Endothelial cell of umbilical vein (primary cell): ENCODE measurements around the gene CCDC3. TPM values are rescaled to one million over a fixed set of nuclear protein-coding genes. Genes with fewer than 3 reads are reported as not detected.

Source experiments
- BruUV-seq: library from RNA; stranded (reverse); fragments of 400-500 nt; replicated peaks from 2 replicates; lab custom pipeline; 2021; lab: Mats Ljungman, UMichigan
- CTCF ChIA-PET: fragments of 300-600, 350-600 bp; sonication (Branson Sonifier 250); formaldehyde crosslinking; loops from one replicate; lab custom pipeline; 2021; ENCODE audit warnings: antibody characterized with exemption, inconsistent platforms; lab: Charles Lee
- POLR2A ChIA-PET: fragments of 300-600, 350-600 bp; sonication (Branson Sonifier 250); formaldehyde crosslinking; loops from one replicate; lab custom pipeline; 2021; ENCODE audit warnings: antibody characterized with exemption, inconsistent platforms; lab: Charles Lee
- DNase-seq: peaks from one replicate; pipeline ENCODE4 v3.0.0-alpha.2; 2011; ENCODE audit warnings: low read depth, low spot score
- FAIRE-seq: peaks from 2 replicates; lab custom pipeline; 2011; peaks lifted over from hg19 to GRCh38; lab: Jason Lieb, UNC
- H2AFZ ChIP-seq: 2 replicates; pipeline ENCODE4 v1.6.0; 2012; ENCODE audit warnings: low read depth, low read length, control low read depth, inconsistent platforms
- H3K27ac ChIP-seq: 2 replicates; pipeline ENCODE4 v1.5.1; 2011; ENCODE audit warnings: low read depth, mild to moderate bottlenecking, control low read depth, low read length, moderate library complexity; ENCODE audit not compliant: insufficient read depth
- H3K27me3 ChIP-seq, 2 experiments: 2 replicates each; pipeline versions ENCODE4 v1.6.0 to v1.6.1; 2011; ENCODE audit warnings: low read length in 2 of 2, mixed read lengths in 1 of 2; ENCODE audit not compliant: control insufficient read depth in 2 of 2, insufficient read depth in 2 of 2
- H3K36me3 ChIP-seq, 2 experiments: 2 replicates in 1 of 2; 3 replicates in 1 of 2; pipeline ENCODE4 v1.5.1; 2011; ENCODE audit warnings: low read length in 2 of 2, mild to moderate bottlenecking in 1 of 2, moderate library complexity in 1 of 2; ENCODE audit not compliant: control insufficient read depth in 2 of 2, insufficient read depth in 2 of 2; ENCODE audit errors: extremely low read depth in 1 of 2
- H3K4me1 ChIP-seq: 3 replicates; pipeline ENCODE4 v1.5.1; 2011; ENCODE audit warnings: mild to moderate bottlenecking, low read length; ENCODE audit not compliant: control insufficient read depth, insufficient read depth; ENCODE audit errors: extremely low read depth
- H3K4me2 ChIP-seq: 2 replicates; pipeline ENCODE4 v1.6.1; 2011; ENCODE audit warnings: low read length, control low read depth, mixed read lengths; ENCODE audit not compliant: insufficient read depth
- H3K4me3 ChIP-seq, 3 experiments: fragments of 200-600 bp in 1 of 3; sonication (generic), shearing (Covaris generic) in 1 of 3; replicated peaks in 1 of 3; 2 replicates each; pipeline ENCODE4 v1.5.1; 2011 to 2016; ENCODE audit warnings: control low read depth in 3 of 3, low read length in 3 of 3, mild to moderate bottlenecking in 2 of 3, inconsistent platforms in 1 of 3, low read depth in 1 of 3, moderate library complexity in 1 of 3; ENCODE audit not compliant: insufficient read depth in 1 of 3
- H3K79me2 ChIP-seq: 2 replicates; pipeline ENCODE4 v1.6.0; 2012; ENCODE audit warnings: low read length, inconsistent platforms; ENCODE audit not compliant: control insufficient read depth, insufficient read depth
- H3K9ac ChIP-seq: replicated peaks from 2 replicates; pipeline ENCODE3; 2011; ENCODE audit warnings: low read length, control low read depth; ENCODE audit not compliant: insufficient read depth; ENCODE audit errors: extremely low read depth
- H3K9me1 ChIP-seq: replicated peaks from 3 replicates; pipeline ENCODE4 v1.6.0; 2011; ENCODE audit warnings: mild to moderate bottlenecking, low read length; ENCODE audit not compliant: control insufficient read depth, insufficient read depth; ENCODE audit errors: extremely low read depth
- H3K9me3 ChIP-seq: replicated peaks from 2 replicates; pipeline ENCODE4 v1.5.1; 2012; ENCODE audit warnings: low read length, inconsistent platforms; ENCODE audit not compliant: control insufficient read depth, insufficient read depth
- H4K20me1 ChIP-seq: replicated peaks from 2 replicates; pipeline ENCODE3; 2011; ENCODE audit warnings: mild to moderate bottlenecking, low read length; ENCODE audit not compliant: control insufficient read depth, insufficient read depth; ENCODE audit errors: extremely low read depth
- EZH2 ChIP-seq: IDR thresholded peaks from 2 replicates; pipeline ENCODE4 v1.6.1; 2012; ENCODE audit warnings: borderline replicate concordance, low read depth, mild to moderate bottlenecking, moderate library complexity, low read length, inconsistent platforms; ENCODE audit not compliant: severe bottlenecking
- FOS ChIP-seq: IDR thresholded peaks from 2 replicates; pipeline ENCODE4 v1.6.1; 2011; ENCODE audit warnings: mild to moderate bottlenecking, low read length, moderate library complexity, borderline replicate concordance; ENCODE audit not compliant: insufficient read depth
- GATA2 ChIP-seq: IDR thresholded peaks from 2 replicates; pipeline ENCODE4 v1.7.0; 2011; ENCODE audit warnings: low read depth, mild to moderate bottlenecking, moderate library complexity, mixed read lengths, low read length; ENCODE audit not compliant: insufficient read length, insufficient read depth
- JUN ChIP-seq: IDR thresholded peaks from 2 replicates; pipeline ENCODE4 v1.6.1; 2011; ENCODE audit warnings: borderline replicate concordance, low read depth; ENCODE audit not compliant: insufficient read length, insufficient read depth
- MYC ChIP-seq: IDR thresholded peaks from one replicate; pipeline ENCODE4 v1.6.1; 2011; ENCODE audit warnings: mild to moderate bottlenecking, low read depth, low read length
- POLR2A ChIP-seq: IDR thresholded peaks from 2 replicates; pipeline ENCODE4 v1.6.1; 2012; ENCODE audit warnings: low read depth, mild to moderate bottlenecking, control low read depth, low read length
- POLR2AphosphoS5 ChIP-seq: IDR thresholded peaks from 2 replicates; pipeline ENCODE4 v1.6.1; 2012; ENCODE audit warnings: low read depth, mild to moderate bottlenecking, control low read depth, low read length, moderate library complexity; ENCODE audit not compliant: insufficient read depth
- dilution Hi-C: fragments of 300-500 bp; cut with MboI; formaldehyde crosslinking; loops from one replicate; pipeline ENCODE4 v1.15.0; 2019; ENCODE audit warnings: low sequenced_read_pairs; ENCODE audit not compliant: extremely low pct_ligation_motif_present
- intact Hi-C: fragments of 100-400 bp; cut with micrococcal nuclease; formaldehyde crosslinking; loops from one replicate; pipeline ENCODE4 v1.10.0; 2022
- polyA plus RNA-seq, 4 experiments: library from polyadenylated mRNA; depleted of rRNA in 3 of 4; stranded (reverse) in 3 of 4; unstranded in 1 of 4; fragments of >200 nt; gene quantifications; 2 replicates each; pipeline versions ENCODE4 v1.2.1 to v1.2.3, GENCODE V29; 2011 to 2012; ENCODE audit warnings: missing spikeins in 1 of 4
- total RNA-seq: library from RNA; stranded (reverse); gene quantifications from 2 replicates; pipeline ENCODE4 v1.2.3, GENCODE V29; 2021
- TF ChIP-seq, protein P1 (sequence below): IDR thresholded peaks from 2 replicates; pipeline ENCODE4 v1.6.1; 2011; ENCODE audit not compliant: insufficient read depth, insufficient read length
- TF ChIP-seq, protein P2 (sequence below), 2 donors: IDR thresholded peaks; 1 replicate in 1 of 2; 2 replicates in 1 of 2; pipeline ENCODE4 v1.5.1; 2011; ENCODE audit warnings: low read length in 2 of 2, mild to moderate bottlenecking in 2 of 2, moderate library complexity in 2 of 2, control low read depth in 1 of 2, inconsistent platforms in 1 of 2, low read depth in 1 of 2; ENCODE audit not compliant: insufficient read depth in 1 of 2; ENCODE audit errors: extremely low read depth in 1 of 2

Gene CCDC3
- total and polyA plus RNA-seq, 2 donors (not counting 3 experiments of a cell fraction or from before 2014, with no cell fraction given), result 0.90 to 1.4 TPM

DNA sequence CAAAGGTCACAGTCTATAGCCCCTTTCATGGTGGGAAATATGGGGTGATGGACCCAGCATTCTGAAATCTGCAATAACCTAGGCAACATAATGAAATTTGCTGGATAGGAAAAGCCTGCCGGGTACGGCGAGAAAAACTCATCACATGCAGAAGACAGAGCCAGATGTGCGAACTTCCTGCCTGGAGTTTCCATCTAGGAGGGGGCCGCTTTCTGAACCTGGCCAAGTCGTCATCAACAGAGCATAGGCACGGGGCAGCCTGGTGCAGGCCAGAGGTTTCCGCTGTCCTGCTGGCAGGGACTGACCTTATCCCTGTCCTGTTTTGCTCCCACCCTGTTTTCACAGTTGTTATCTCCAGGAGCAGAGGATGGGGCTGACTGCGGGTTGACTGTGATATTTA lies 27.4 kb downstream of the CCDC3 start:
- no peak overlapping the region for H3K9ac ChIP-seq
- no peak overlapping the region for H3K27ac ChIP-seq
- H3K4me1 ChIP-seq, result no peaks in the 10 kb centered on the region
- H2AFZ ChIP-seq, result no peak overlapping the region
- POLR2A ChIA-PET, result no interaction called here
- intact Hi-C loops, result no loop called here
- BruUV-seq, result no TSS peak
- no peak overlapping the region for H3K4me2 ChIP-seq
- FAIRE-seq, result no peak
- H3K9me1 ChIP-seq, result no peaks in the 10 kb centered on the region
- no peaks in the 10 kb centered on the region for H4K20me1 ChIP-seq
- no peaks in the 10 kb centered on the region for H3K79me2 ChIP-seq
- TF ChIP-seq, protein P1, sequence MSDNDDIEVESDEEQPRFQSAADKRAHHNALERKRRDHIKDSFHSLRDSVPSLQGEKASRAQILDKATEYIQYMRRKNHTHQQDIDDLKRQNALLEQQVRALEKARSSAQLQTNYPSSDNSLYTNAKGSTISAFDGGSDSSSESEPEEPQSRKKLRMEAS, result no peak
- TF ChIP-seq FOS (no peak), POLR2AphosphoS5 (no peak), MYC (no peak), GATA2 (no peak), POLR2A (no peak), EZH2 (no peak), JUN (no peak)
- TF ChIP-seq, protein P2, sequence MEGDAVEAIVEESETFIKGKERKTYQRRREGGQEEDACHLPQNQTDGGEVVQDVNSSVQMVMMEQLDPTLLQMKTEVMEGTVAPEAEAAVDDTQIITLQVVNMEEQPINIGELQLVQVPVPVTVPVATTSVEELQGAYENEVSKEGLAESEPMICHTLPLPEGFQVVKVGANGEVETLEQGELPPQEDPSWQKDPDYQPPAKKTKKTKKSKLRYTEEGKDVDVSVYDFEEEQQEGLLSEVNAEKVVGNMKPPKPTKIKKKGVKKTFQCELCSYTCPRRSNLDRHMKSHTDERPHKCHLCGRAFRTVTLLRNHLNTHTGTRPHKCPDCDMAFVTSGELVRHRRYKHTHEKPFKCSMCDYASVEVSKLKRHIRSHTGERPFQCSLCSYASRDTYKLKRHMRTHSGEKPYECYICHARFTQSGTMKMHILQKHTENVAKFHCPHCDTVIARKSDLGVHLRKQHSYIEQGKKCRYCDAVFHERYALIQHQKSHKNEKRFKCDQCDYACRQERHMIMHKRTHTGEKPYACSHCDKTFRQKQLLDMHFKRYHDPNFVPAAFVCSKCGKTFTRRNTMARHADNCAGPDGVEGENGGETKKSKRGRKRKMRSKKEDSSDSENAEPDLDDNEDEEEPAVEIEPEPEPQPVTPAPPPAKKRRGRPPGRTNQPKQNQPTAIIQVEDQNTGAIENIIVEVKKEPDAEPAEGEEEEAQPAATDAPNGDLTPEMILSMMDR (IDR thresholded peaks at IDR 0.05; ENCODE audit: extremely low read depth in 1 of 2, insufficient read depth in 1 of 2, low read depth in 1 of 2, low read length in 2 of 2), result no peak
- H3K4me3 ChIP-seq, result no peak overlapping the region
- H3K9me3 ChIP-seq, result no peaks in the 10 kb centered on the region
- H3K27me3 ChIP-seq, result no peaks in the 10 kb centered on the region
- DNase-seq, result no peak
- no peaks in the 10 kb centered on the region for H3K36me3 ChIP-seq
- dilution Hi-C loops, result no loop called here
- CTCF ChIA-PET, result no interaction called here
